Large intestine (tissue), 3 donors: ENCODE results near the gene AKR1B15. TPM values are rescaled to one million over a fixed set of nuclear protein-coding genes. Genes with fewer than 3 reads are reported as not detected.

ENCODE experiments used
- DNase-seq, 2 donors: peaks; one replicate each; pipeline versions ENCODE4 v3.0.0 to v3.0.0-alpha.2; 2013
- H3K27ac ChIP-seq: one replicate; pipeline ENCODE4 v1.5.1; 2013; ENCODE audit warnings: low read length
- H3K27me3 ChIP-seq: 2 replicates; pipeline ENCODE4 v1.6.1; 2013; ENCODE audit warnings: low read length; ENCODE audit not compliant: control insufficient read depth, insufficient read depth
- H3K36me3 ChIP-seq: 2 replicates; pipeline ENCODE4 v1.6.1; 2013; ENCODE audit warnings: low read length; ENCODE audit not compliant: control insufficient read depth, insufficient read depth
- H3K4me1 ChIP-seq: one replicate; pipeline ENCODE4 v1.6.1; 2013; ENCODE audit warnings: low read length; ENCODE audit not compliant: control insufficient read depth, insufficient read depth
- H3K4me3 ChIP-seq: one replicate; pipeline ENCODE4 v1.5.1; 2013; ENCODE audit warnings: low read length
- H3K9me3 ChIP-seq: one replicate; pipeline ENCODE4 v1.6.1; 2013; ENCODE audit warnings: mild to moderate bottlenecking, low read depth, low read length, moderate library complexity; ENCODE audit not compliant: control insufficient read depth
- WGBS: methylation state at CpG from one replicate; pipeline ENCODE4 v1.1.5; 2013; ENCODE audit warnings: low lambda C conversion rate; ENCODE audit not compliant: insufficient coverage; 5-methylcytosine and 5-hydroxymethylcytosine counted together
- polyA plus RNA-seq: library from polyadenylated mRNA; unstranded; fragments of 120-200 nt; gene quantifications from one replicate; pipeline ENCODE4 v1.2.1, GENCODE V29; 2013

AKR1B15 gene
- polyA plus RNA-seq, 1 donor, result 0.22 TPM

- H3K27me3 ChIP-seq, result peaks cover 6% of the 10 kb centered on the region
- no peaks in the 10 kb centered on the region for H3K4me1 ChIP-seq
- DNase-seq, result no peak
- WGBS, result no CpG with 5 or more reads among the region's 2 CpGs
- H3K36me3 ChIP-seq, result no peaks in the 10 kb centered on the region
- H3K9me3 ChIP-seq, result no peaks in the 10 kb centered on the region
- no peak overlapping the region for H3K4me3 ChIP-seq
- no peak overlapping the region for H3K27ac ChIP-seq
Observed at GRCh38 chr7:134612197-134612596, 63.3 kb downstream of the AKR1B15 start.

DNA sequence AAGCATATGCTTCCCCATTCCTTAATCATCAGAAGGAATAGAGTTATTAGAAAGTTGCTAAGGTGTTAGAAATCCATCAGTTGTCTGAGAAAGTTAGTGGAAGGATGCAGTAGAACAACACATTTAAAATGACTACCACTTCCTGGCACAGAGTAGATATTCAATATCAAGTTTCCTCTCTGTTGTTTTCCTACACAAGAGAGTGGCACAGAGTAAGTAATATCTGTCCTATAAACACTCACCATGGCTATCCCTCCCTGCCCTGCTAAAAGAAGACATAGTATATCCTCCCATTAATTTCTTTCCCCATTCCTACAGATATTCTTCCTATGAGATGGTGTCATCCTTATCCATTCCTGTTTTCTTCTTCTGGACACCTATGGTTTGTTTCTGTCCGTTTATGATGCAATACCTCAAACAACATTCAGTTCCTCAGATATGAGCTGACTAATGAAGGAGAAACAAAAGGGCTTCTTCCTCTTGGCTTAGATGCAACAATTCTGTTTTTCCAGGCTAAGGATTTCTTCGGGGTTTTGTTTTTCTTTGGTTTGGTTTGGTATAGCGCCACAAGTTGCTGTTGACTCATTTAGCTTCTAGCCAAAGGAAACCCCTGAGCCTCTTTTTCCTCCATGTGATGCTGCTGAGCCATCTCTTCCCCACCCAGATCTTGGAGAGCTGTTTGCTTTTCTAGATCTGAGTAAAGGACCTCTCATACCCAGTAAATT lies 64.9 kb downstream of the AKR1B15 start:
- Histone ChIP-seq H3K9me3 (no peaks in the 10 kb centered on the region), H3K4me1 (no peaks in the 10 kb centered on the region), H3K4me3 (no peak overlapping the region), H3K27ac (no peak overlapping the region), H3K36me3 (no peaks in the 10 kb centered on the region), H3K27me3 (peaks cover 6% of the 10 kb centered on the region)
- no CpG with 5 or more reads among the region's 3 CpGs for WGBS
- DNase-seq, result no peak

DNA sequence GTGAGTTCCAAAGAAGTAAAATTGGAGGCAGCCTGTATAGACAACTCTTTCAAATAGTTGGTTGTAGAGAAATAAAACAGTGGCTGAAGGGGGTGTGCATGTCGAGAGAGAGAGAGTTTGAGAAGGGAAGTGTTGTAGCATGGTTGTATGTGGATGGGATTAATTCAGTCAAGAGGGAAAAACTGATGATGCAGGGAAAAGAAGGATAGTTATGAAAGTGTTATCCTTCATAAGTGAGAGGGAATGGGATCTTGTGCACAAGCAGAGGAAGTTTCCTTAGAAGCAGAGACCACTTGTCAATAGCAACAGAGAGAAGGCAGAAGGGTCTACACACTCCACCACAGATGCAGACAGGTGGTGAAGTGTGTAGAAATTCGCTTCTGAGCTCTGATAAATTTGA lies 67.7 kb downstream of the AKR1B15 start:
- H3K27ac ChIP-seq, result no peak overlapping the region
- peaks cover 9% of the 10 kb centered on the region for H3K27me3 ChIP-seq
- H3K4me1 ChIP-seq, result no peaks in the 10 kb centered on the region
- H3K4me3 ChIP-seq, result no peak overlapping the region
- H3K9me3 ChIP-seq, result no peaks in the 10 kb centered on the region
- no peaks in the 10 kb centered on the region for H3K36me3 ChIP-seq
- DNase-seq, result no peak
- 100% methylated on average over 1 of the region's 2 CpGs for WGBS

DNA sequence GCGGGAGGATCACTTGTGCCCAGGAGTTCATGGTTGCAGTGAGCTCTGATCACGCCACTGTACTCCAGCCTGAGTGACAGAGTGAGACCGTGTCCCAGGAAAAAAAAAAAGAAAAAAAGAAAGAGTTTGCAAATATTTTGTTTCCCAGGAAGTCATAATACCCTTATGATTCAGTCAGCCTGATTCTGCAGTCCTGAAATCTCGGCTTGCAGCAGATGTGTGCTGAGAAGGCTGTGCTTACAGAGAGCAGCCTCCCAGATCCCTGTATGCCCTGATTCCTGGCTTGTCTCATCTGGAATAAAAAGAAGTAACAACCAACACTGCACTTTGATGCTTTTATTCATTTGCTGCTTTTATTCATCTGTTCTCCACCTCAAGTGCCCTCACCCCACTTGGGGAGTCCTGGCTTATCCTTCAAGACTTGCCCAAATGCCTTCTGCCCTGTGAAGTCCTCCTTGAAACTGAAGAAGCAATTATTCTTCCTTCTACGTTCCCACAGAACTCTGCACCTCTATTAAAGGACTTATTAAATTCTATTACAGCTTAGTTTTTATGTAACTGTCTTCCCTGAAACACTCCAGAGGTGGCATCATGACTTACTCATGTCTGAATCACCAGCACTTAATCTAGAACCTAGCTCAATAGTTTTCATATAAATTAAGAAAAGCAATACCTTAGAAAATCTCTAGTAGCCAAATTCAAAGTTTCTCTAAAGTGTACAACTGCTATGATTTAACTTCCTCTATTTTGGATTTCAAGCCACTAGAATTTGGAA lies 70.0 kb downstream of the AKR1B15 start:
- Histone ChIP-seq H3K4me1 (no peaks in the 10 kb centered on the region), H3K9me3 (no peaks in the 10 kb centered on the region), H3K27ac (no peak overlapping the region), H3K27me3 (peaks cover 17% of the 10 kb centered on the region), H3K4me3 (no peak overlapping the region), H3K36me3 (no peaks in the 10 kb centered on the region)
- WGBS, result no CpG with 5 or more reads among the region's 5 CpGs
- no peak for DNase-seq

GRCh38 chr7:134619627-134620331 lies 70.9 kb downstream of the AKR1B15 start:
- Histone ChIP-seq H3K4me1 (no peaks in the 10 kb centered on the region), H3K27ac (no peak overlapping the region)
- WGBS, result no CpG with 5 or more reads among the region's 2 CpGs

GRCh38 chr7:134622303-134622995 lies 73.5 kb downstream of the AKR1B15 start:
- 87% methylated on average over 5 of the region's 7 CpGs for WGBS
- H3K4me3 ChIP-seq, result no peak overlapping the region
- H3K4me1 ChIP-seq, result no peaks in the 10 kb centered on the region
- no peak for DNase-seq
- H3K36me3 ChIP-seq, result no peaks in the 10 kb centered on the region
- no peak overlapping the region for H3K27ac ChIP-seq
- peaks cover 12% of the 10 kb centered on the region for H3K27me3 ChIP-seq
- H3K9me3 ChIP-seq, result no peaks in the 10 kb centered on the region

More at GRCh38 chr7:134619627-134620331, 70.9 kb downstream of the AKR1B15 start:
- Histone ChIP-seq H3K4me3 (no peak overlapping the region), H3K36me3 (no peaks in the 10 kb centered on the region), H3K27me3 (peaks cover 17% of the 10 kb centered on the region), H3K9me3 (no peaks in the 10 kb centered on the region)
- DNase-seq, result no peak

GRCh38 chr7:134623193-134623592 lies 74.3 kb downstream of the AKR1B15 start:
- no peaks in the 10 kb centered on the region for H3K9me3 ChIP-seq
- DNase-seq, result no peak
- no peaks in the 10 kb centered on the region for H3K4me1 ChIP-seq
- H3K4me3 ChIP-seq, result no peak overlapping the region
- no CpG with 5 or more reads among the region's 2 CpGs for WGBS
- H3K36me3 ChIP-seq, result no peaks in the 10 kb centered on the region
- no peak overlapping the region for H3K27ac ChIP-seq
- peaks cover 12% of the 10 kb centered on the region for H3K27me3 ChIP-seq

GRCh38 chr7:134625550-134625949 lies 76.6 kb downstream of the AKR1B15 start:
- no peak overlapping the region for H3K4me3 ChIP-seq
- WGBS, result no CpG with 5 or more reads among the region's 3 CpGs
- peaks cover 18% of the 10 kb centered on the region for H3K27me3 ChIP-seq
- H3K9me3 ChIP-seq, result no peaks in the 10 kb centered on the region
- no peak overlapping the region for H3K27ac ChIP-seq
- no peak for DNase-seq
- no peaks in the 10 kb centered on the region for H3K36me3 ChIP-seq
- H3K4me1 ChIP-seq, result no peaks in the 10 kb centered on the region

DNA sequence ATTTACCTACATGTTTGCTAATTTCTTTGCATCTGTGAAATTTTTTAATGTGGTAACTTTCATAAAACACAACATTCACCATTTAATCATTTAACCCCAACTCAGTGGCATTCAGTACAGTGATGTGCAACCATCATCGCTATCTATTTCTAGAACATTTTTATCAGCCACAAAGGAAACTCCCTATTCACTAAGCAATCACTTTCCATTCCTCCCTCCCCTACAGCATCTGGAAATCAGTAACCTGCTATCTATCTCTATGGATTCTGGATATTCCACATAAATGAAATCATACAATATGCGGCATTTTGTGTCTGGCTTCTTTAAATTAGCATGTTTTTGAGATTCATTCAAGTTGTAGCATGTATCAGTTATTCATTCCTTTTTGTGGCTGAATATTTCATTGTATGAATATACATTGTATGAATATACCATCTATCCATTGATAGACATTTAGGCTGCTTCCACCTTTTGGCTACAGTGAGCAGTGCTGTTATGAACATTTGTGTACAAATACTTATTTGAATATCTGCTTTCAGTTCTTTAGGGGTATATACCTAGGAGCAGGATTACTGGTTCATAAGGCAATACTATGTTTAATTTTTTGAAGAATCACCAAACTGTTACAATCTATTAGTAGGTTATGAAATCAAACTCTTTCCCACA lies 78.3 kb downstream of the AKR1B15 start:
- no peaks in the 10 kb centered on the region for H3K4me1 ChIP-seq
- 90% methylated on average over 1 of the region's 2 CpGs for WGBS

More for the DNA sequence above, 78.3 kb downstream of the AKR1B15 start:
- Histone ChIP-seq H3K27ac (no peak overlapping the region), H3K9me3 (no peaks in the 10 kb centered on the region), H3K36me3 (no peaks in the 10 kb centered on the region), H3K27me3 (peaks cover 14% of the 10 kb centered on the region), H3K4me3 (no peak overlapping the region)
- DNase-seq, result no peak
